HEK293T (cell line): ENCODE measurements around the gene SLC12A8.

Experiments used
- ARNT ChIP-seq: fragments of 450-650 bp; IDR thresholded peaks from 2 replicates; pipeline ENCODE4 v1.6.1; 2017; ENCODE audit warnings: mild to moderate bottlenecking
- BHLHE40 ChIP-seq: fragments of 450-650 bp; IDR thresholded peaks from 2 replicates; pipeline ENCODE4 v1.6.1; 2016; ENCODE audit warnings: mild to moderate bottlenecking, moderate library complexity, borderline replicate concordance
- CTBP1 ChIP-seq: fragments of 450-650 bp; IDR thresholded peaks from 2 replicates; pipeline ENCODE4 v1.6.1; 2016; ENCODE audit warnings: borderline replicate concordance
- ELF4 ChIP-seq: fragments of 450-650 bp; IDR thresholded peaks from 2 replicates; pipeline ENCODE4 v1.6.1; 2017; ENCODE audit warnings: antibody characterized with exemption
- FOXA1 ChIP-seq: fragments of 450-650 bp; IDR thresholded peaks from 2 replicates; pipeline ENCODE4 v1.6.1; 2016; ENCODE audit warnings: mild to moderate bottlenecking
- FOXK2 ChIP-seq: fragments of 450-650 bp; IDR thresholded peaks from 2 replicates; pipeline ENCODE4 v1.6.1; 2016; ENCODE audit warnings: mild to moderate bottlenecking
- FOXM1 ChIP-seq: fragments of 450-650 bp; IDR thresholded peaks from 2 replicates; pipeline ENCODE4 v1.6.1; 2017; ENCODE audit warnings: mild to moderate bottlenecking, borderline replicate concordance
- HDGF ChIP-seq: fragments of 450-650 bp; IDR thresholded peaks from 2 replicates; pipeline ENCODE4 v1.6.1; 2017; ENCODE audit warnings: antibody characterized with exemption, borderline replicate concordance
- NFRKB ChIP-seq: fragments of 450-650 bp; IDR thresholded peaks from 2 replicates; pipeline ENCODE4 v1.6.1; 2016; ENCODE audit warnings: mild to moderate bottlenecking, moderate library complexity
- SP1 ChIP-seq: fragments of 450-650 bp; IDR thresholded peaks from 2 replicates; pipeline ENCODE4 v1.6.1; 2017
- SUZ12 ChIP-seq: fragments of 450-650 bp; IDR thresholded peaks from 2 replicates; pipeline ENCODE4 v1.6.1; 2016; ENCODE audit warnings: mild to moderate bottlenecking
- TARDBP ChIP-seq: fragments of 450-650 bp; IDR thresholded peaks from 2 replicates; pipeline ENCODE4 v1.6.1; 2016
- ZNF384 ChIP-seq: fragments of 450-650 bp; IDR thresholded peaks from 2 replicates; pipeline ENCODE4 v1.6.1; 2016
- TF ChIP-seq, protein P1 (sequence below): fragments of 450-650 bp; IDR thresholded peaks from 2 replicates; pipeline ENCODE4 v1.6.1; 2016

DNA sequence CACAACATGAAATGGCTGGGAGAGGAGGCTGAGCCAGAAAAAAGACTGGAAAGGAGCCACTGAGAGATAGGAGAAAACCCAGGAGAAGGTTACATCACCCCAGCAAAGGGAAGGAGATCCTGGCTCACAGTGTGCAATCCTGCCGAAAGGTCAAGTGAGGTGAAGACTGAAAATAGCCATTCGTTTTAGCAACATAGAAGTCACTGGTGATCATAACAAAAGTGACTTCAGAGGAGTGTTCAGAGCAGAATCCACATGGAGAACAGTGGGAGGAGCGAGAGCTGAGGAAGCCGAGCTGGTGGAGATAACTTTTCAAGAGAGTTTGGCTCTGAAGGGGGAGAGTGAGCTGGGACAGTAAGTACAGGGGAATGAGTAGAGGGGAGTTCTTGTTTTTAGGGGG is 151.4 kb downstream of the SLC12A8 start:
- TF ChIP-seq SP1, result no peak
- no peak for TF ChIP-seq BHLHE40
- no peak for TF ChIP-seq SUZ12
- TF ChIP-seq FOXA1, result no peak
- no peak for TF ChIP-seq CTBP1
- no peak for TF ChIP-seq NFRKB
- no peak for TF ChIP-seq FOXM1
- no peak for TF ChIP-seq ELF4
- TF ChIP-seq TARDBP, result no peak
- TF ChIP-seq ZNF384, result no peak
- TF ChIP-seq HDGF, result no peak
- no peak for TF ChIP-seq FOXK2
- no peak for TF ChIP-seq ARNT
- TF ChIP-seq, protein P1, sequence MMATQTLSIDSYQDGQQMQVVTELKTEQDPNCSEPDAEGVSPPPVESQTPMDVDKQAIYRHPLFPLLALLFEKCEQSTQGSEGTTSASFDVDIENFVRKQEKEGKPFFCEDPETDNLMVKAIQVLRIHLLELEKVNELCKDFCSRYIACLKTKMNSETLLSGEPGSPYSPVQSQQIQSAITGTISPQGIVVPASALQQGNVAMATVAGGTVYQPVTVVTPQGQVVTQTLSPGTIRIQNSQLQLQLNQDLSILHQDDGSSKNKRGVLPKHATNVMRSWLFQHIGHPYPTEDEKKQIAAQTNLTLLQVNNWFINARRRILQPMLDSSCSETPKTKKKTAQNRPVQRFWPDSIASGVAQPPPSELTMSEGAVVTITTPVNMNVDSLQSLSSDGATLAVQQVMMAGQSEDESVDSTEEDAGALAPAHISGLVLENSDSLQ, result no peak
